ENCODE data around the gene RPL11. TPM values are rescaled to one million over a fixed set of nuclear protein-coding genes. Genes with fewer than 3 reads are reported as not detected.
"Not testable (repeated sequence)": the region's sequence is repeated elsewhere in the genome, so short reads cannot be mapped to it uniquely, and the experiment has no call there.

Gene RPL11
- total and polyA plus RNA-seq, 2 experiments from 2014 or later, result 1,126 to 1,484 TPM

DNA sequence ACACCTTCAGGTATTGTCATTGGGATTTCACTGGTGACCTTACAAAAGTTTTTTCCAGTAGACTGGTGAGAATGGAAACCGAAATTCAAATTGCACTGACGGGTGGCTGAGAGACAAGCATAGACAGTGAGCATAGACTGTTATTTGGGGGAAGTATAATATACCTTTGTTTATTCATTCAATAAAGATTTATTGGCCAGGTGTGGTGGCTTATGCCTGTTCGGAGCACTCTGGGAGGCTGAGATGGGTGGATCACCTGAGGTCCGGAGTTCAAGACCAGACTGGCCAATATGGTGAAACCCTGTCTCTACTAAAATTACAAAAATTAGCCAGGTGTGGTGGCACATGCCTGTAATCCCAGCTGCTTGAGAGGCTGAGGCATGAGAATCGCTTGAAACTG lies 41.7 kb downstream of the RPL11 start:
- not testable (repeated sequence) for H3K27me3 Mint-ChIP-seq (ENCODE audit: insufficient read depth, low read depth, poor library complexity); H3K4me3 ChIP-seq; H3K9me3 Mint-ChIP-seq; H3K27ac Mint-ChIP-seq; H3K27ac ChIP-seq (ENCODE audit: low read depth); H3K4me2 ChIP-seq; H2AFZ ChIP-seq; ATAC-seq; H3K4me1 ChIP-seq (ENCODE audit: insufficient read depth); H3K36me3 ChIP-seq (ENCODE audit: insufficient read depth); H3F3A ChIP-seq (replicated peaks; ENCODE audit: low read depth); H3K27me3 ChIP-seq (ENCODE audit: insufficient read depth); DNase-seq (ENCODE audit: low spot score); H3K9me2 ChIP-seq (ENCODE audit: insufficient read depth); H3K36me3 Mint-ChIP-seq (ENCODE audit: low read depth); H3K4me1 Mint-ChIP-seq; H3K4me3 Mint-ChIP-seq
- H4K20me1 ChIP-seq (replicated peaks; ENCODE audit: insufficient read depth), result peaks cover 17% of the 10 kb centered on the region
- peaks cover 12% of the 10 kb centered on the region for H3K79me2 ChIP-seq (replicated peaks; ENCODE audit: insufficient read depth)

GRCh38 chr1:23736437-23737134 lies 45.0 kb downstream of the RPL11 start:
- H3K4me2 ChIP-seq, result no peak overlapping the region
- H3K27me3 ChIP-seq (ENCODE audit: insufficient read depth), result no peaks in the 10 kb centered on the region
- 0 out of 2 replicates have a peak, but pooled peaks cover 5% of the 10 kb centered on the region for H3K79me2 ChIP-seq (replicated peaks; ENCODE audit: insufficient read depth)
- no peak overlapping the region for H3K27ac ChIP-seq (ENCODE audit: low read depth)
- H2AFZ ChIP-seq, result no peak overlapping the region
- H3K4me1 Mint-ChIP-seq, result peaks cover under 1% of the 10 kb centered on the region; the same call in 2 of the 3 replicates
- peaks cover 7% of the 10 kb centered on the region; the same call in 1 of the 2 replicates for H4K20me1 ChIP-seq (replicated peaks; ENCODE audit: insufficient read depth)
- peaks cover 5% of the 10 kb centered on the region; the same call in 1 of the 3 replicates for H3K36me3 Mint-ChIP-seq (ENCODE audit: low read depth)
- H3K36me3 ChIP-seq (ENCODE audit: insufficient read depth), result no peaks in the 10 kb centered on the region
- no peak for ATAC-seq
- no peak overlapping the region for H3K4me3 ChIP-seq
- H3K27me3 Mint-ChIP-seq (ENCODE audit: insufficient read depth, low read depth, poor library complexity), result peaks cover 2% of the 10 kb centered on the region
- no peak overlapping the region for H3K27ac Mint-ChIP-seq
- H3K9me2 ChIP-seq (ENCODE audit: insufficient read depth), result 0 out of 2 replicates have a peak, but pooled peaks cover 3% of the 10 kb centered on the region
- no peak overlapping the region for H3K4me3 Mint-ChIP-seq
- DNase-seq (ENCODE audit: low spot score), result no peak
- no peaks in the 10 kb centered on the region for H3K9me3 Mint-ChIP-seq
- H3F3A ChIP-seq (replicated peaks; ENCODE audit: low read depth), result no peaks in the 10 kb centered on the region
- no peaks in the 10 kb centered on the region; the same call in 1 of the 2 replicates for H3K4me1 ChIP-seq (ENCODE audit: insufficient read depth)
- TF ChIP-seq ETS1 (IDR thresholded peaks at IDR 0.05), result no peak
- TF ChIP-seq NANOG (IDR thresholded peaks at IDR 0.05; ENCODE audit: borderline replicate concordance), result no peak
- no peak for TF ChIP-seq STAT1 (IDR thresholded peaks at IDR 0.05; ENCODE audit: unreplicated experiment)
- no peak for TF ChIP-seq ZNF114 (CRISPR knock-in tag; IDR thresholded peaks at IDR 0.05)
- no peak for TF ChIP-seq EZH2phosphoT487 (IDR thresholded peaks at IDR 0.05; ENCODE audit: unreplicated experiment)
- TF ChIP-seq JUNB (IDR thresholded peaks at IDR 0.05; ENCODE audit: unreplicated experiment), result no peak
- no peak for TF ChIP-seq ZNF331 (CRISPR knock-in tag; IDR thresholded peaks at IDR 0.05; ENCODE audit: low read depth)
- TF ChIP-seq CREB1 (CRISPR knock-in tag; IDR thresholded peaks at IDR 0.05; ENCODE audit: low read depth), result no peak
- TF ChIP-seq EZH2 (IDR thresholded peaks at IDR 0.05; ENCODE audit: low read depth, unreplicated experiment), result no peak
- no peak for TF ChIP-seq ZNF462 (CRISPR knock-in tag; IDR thresholded peaks at IDR 0.05)
- TF ChIP-seq, protein P1, sequence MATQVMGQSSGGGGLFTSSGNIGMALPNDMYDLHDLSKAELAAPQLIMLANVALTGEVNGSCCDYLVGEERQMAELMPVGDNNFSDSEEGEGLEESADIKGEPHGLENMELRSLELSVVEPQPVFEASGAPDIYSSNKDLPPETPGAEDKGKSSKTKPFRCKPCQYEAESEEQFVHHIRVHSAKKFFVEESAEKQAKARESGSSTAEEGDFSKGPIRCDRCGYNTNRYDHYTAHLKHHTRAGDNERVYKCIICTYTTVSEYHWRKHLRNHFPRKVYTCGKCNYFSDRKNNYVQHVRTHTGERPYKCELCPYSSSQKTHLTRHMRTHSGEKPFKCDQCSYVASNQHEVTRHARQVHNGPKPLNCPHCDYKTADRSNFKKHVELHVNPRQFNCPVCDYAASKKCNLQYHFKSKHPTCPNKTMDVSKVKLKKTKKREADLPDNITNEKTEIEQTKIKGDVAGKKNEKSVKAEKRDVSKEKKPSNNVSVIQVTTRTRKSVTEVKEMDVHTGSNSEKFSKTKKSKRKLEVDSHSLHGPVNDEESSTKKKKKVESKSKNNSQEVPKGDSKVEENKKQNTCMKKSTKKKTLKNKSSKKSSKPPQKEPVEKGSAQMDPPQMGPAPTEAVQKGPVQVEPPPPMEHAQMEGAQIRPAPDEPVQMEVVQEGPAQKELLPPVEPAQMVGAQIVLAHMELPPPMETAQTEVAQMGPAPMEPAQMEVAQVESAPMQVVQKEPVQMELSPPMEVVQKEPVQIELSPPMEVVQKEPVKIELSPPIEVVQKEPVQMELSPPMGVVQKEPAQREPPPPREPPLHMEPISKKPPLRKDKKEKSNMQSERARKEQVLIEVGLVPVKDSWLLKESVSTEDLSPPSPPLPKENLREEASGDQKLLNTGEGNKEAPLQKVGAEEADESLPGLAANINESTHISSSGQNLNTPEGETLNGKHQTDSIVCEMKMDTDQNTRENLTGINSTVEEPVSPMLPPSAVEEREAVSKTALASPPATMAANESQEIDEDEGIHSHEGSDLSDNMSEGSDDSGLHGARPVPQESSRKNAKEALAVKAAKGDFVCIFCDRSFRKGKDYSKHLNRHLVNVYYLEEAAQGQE (IDR thresholded peaks at IDR 0.05; ENCODE audit: unreplicated experiment), result no peak
